GM10248 (cell line): ENCODE measurements around the gene TSPAN15.

Experiments
- CTCF ChIA-PET: fragments of 300-600 bp; sonication (Branson Sonifier 250); formaldehyde crosslinking; extraction: SDS; loops from one replicate; lab custom pipeline; 2021; ENCODE audit warnings: antibody characterized with exemption; lab: Yijun Ruan, JAX
- POLR2A ChIA-PET: fragments of 350-650 bp; sonication (Branson Sonifier 250); formaldehyde crosslinking; extraction: SDS; loops from one replicate; lab custom pipeline; 2020; ENCODE audit warnings: antibody characterized with exemption; lab: Yijun Ruan, JAX
- DNase-seq: peaks from one replicate; pipeline ENCODE4 v3.0.0; 2012; ENCODE audit errors: extremely low spot score
- CTCF ChIP-seq: IDR thresholded peaks from 2 replicates; pipeline ENCODE4 v1.5.1; 2012; ENCODE audit warnings: mild to moderate bottlenecking, low read depth; ENCODE audit errors: extremely low read depth, missing control alignments, control extremely low read depth

The TSPAN15 gene

DNA sequence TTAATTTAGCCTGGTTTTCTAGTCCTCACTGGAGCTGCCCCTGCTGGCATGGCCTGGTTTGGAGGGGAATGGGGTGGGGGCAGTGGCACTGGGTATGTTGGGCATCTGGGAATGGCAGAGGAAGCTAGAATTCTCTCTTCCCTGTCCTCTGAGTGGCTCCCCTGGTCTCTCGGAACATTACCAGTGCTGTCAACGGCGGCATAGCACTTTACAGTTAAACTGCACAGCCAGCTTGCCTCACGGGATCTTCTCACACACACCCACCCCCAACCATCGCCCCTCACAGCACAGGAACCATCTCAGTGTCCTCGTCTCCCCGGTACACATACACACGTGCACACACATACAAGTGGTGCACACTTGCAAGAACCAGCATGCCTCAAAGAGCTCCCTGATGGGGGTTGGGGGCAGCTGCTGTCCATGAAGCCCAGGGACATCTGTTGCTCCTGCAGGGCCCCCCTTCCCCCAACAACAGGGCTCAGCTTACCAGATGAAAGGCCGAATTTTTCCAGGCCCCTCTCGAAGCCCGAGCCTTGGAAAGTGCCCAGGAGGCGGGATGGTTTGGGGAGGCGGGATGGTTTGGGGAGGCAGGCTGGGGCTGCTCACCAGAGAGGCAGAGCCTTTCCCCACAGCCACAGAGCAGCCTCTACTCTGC, 41.0 kb downstream of the TSPAN15 start:
- POLR2A ChIA-PET = no interaction called here
- no peak for TF ChIP-seq CTCF
- no peak for DNase-seq
- CTCF ChIA-PET = interaction anchor here (0.7 to 1.5 kb wide), 3 partner anchors 23 to 153 kb away, joined by 3 read pairs; no protein-coding TSS in a partner anchor

DNA sequence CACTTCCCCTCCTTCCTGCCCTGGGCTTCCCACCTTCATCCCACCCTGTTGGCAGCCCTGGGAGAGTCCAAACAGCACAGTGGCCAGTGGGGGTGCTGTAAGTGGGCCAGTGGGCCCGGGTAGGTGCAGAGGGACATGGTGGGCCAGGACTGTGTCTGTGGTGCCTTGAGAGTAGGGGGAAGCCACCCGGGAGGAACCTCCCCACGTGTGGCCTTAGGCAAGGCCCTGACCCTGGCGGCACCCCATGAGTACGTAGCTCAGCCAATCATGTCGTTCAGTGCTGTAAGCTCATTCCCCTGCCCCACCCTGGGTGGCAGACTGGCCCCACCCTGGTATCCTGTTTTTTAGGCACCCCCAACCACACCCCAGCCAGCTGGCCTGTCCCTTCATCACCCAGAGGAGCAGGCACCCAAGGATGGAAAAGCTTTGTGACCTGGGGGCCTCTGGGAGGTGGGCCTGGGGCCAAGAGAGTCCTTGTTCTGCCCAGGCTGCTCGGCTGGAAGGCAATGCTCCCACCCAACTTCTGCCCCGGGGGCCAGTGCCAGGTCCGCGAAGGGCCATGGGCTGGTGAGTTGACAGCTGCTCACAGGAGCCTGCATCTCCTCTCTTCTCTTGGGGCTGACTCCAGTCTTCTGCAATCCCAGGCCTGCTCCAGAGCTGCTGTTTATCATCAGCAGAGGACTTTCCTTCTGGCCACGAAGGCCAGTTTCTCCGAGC, 41.6 kb downstream of the TSPAN15 start:
- no peak for DNase-seq
- CTCF ChIA-PET = interaction anchor here (1.5 kb wide), 1 partner anchor 85 kb away, joined by 3 read pairs; no protein-coding TSS in a partner anchor
- POLR2A ChIA-PET = no interaction called here

GRCh38 chr10:69494626-69495558, 43.6 kb downstream of the TSPAN15 start:
- DNase-seq = no peak
- CTCF ChIA-PET = interaction anchor here (0.9 kb wide), 1 partner anchor 25 kb away, joined by 3 read pairs; no protein-coding TSS in a partner anchor
- POLR2A ChIA-PET = no interaction called here
- TF ChIP-seq CTCF = no peak

More for the DNA sequence above, 41.6 kb downstream of the TSPAN15 start:
- TF ChIP-seq CTCF = no peak

DNA sequence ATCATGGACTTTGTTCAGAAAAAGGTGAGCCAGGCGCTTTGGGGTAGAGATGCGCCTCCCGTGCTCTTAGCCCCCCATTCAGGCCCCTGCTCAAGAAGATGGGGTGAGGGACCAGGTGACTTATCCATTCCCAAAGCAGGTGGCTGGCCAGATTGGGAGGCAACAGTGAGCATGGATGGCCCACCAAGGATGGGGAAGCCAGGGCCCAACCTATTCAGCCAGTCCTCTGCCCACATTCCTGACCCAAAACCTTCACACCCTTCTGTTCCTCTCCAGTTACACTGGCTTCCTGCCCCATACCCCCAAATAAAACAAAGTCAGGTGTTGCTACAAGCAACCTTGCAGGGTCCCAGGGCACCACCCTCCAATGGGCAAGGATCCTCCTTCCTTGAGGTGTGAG, 44.4 kb downstream of the TSPAN15 start:
- no peak for DNase-seq
- no peak for TF ChIP-seq CTCF
- ChIA-PET POLR2A (no interaction called here), CTCF (no interaction called here)

DNA sequence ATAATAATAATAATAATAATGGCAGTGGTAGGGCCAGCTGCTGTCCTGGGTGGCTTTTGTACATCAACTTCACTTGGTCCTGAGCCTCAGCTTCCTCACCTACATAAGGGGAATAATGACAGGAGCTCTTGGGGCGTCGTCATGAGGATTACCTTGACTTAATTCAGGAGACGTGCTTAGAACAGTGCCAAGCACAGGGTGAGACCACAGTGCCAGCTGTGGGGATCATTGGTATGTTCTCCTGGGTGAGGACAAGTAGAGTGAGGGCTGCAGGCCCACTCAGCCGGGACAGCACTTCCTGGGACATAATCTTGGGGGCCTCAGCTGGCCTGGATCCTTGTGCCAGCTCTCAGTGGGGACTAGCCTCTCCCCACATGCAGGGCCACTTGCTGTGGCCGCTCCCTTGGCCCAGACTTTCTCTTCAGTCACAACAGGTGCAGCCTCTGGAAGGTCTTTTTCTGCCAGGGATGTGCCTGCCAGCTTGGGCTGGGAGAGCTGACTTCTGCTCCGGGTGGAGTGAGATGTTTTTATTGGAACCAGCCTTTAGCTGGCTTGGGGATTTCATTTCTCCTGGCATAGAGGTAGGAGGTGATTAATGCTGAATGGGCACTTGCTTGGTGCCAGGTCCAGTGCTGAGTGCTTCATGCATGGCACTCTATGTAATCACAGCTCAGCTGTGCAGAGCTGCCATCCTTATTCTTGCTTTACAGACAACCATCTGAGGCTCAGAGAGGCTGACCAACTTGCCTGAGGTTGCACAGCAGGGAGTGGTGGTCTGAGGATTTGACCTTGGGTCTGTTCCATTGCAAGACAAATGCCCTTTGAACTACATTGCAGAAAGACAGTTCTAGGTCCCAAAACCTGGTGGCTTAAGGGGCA, 45.3 kb downstream of the TSPAN15 start:
- CTCF ChIA-PET = interaction anchor here (1.1 kb wide), 1 partner anchor 48 kb away, joined by 4 read pairs; no protein-coding TSS in a partner anchor
- POLR2A ChIA-PET = no interaction called here
- no peak for DNase-seq
- TF ChIP-seq CTCF = no peak

DNA sequence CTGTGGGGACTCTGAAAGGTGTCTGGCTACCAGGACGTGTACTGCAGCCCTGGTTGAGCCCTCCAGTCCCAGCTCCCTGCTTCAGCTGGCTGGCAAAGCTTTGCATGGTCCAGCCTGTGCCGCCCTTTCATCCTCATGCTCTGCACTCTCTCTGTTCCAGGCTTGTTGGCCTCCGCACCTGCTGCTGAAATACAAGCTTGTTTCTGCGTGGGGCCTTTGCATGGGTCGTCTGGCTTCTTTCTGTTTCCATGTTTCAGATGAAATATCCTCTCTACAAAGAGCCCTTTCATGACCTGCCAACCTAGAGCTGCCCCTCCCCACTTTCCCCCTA, 45.9 kb downstream of the TSPAN15 start:
- ChIA-PET POLR2A (no interaction called here), CTCF (interaction anchor here (1.1 to 2.5 kb wide), 2 partner anchors 18 to 49 kb away, joined by 4 to 12 read pairs; no protein-coding TSS in a partner anchor)
- no peak for DNase-seq
- no peak for TF ChIP-seq CTCF
